ENCODE results near the gene NCKIPSD.
A peak's percentile ranks its signal among the peaks of the same experiment; 100 is the strongest.

Gene NCKIPSD

DNA sequence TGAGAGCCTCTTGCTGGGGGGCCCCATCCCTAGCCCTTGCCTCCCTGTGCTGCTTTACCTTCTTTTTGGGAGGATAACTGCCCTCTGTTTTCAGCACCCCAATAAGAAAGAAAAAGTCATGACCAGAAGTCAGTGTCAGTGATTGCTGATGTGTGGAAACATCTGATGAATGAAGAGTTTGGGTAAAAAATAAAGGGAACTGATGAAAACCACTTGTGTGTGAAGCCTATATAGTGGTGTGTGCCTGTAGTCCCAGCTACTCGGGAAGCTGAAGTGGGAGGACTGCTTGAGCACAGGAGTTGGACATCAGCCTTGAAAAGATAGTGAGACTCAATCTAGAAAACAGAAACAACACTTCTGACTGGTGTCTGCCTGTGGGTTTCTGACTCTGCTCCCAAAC lies 13.2 kb downstream of the NCKIPSD start:
- H3K27me3 ChIP-seq (ENCODE audit: control insufficient read depth, insufficient read depth, low read length): no peaks in the 10 kb centered on the region
- no peaks in the 10 kb centered on the region for H3K4me1 ChIP-seq (ENCODE audit: control insufficient read depth, insufficient read depth, low read length)
- H3K9me3 ChIP-seq (ENCODE audit: control insufficient read depth, insufficient read depth, low read depth, low read length): no peaks in the 10 kb centered on the region
- H3K4me3 ChIP-seq (ENCODE audit: low read depth, low read length): no peak overlapping the region
- no peak overlapping the region for H3K27ac ChIP-seq (ENCODE audit: low read depth, low read length)
- peaks cover 58% of the 10 kb centered on the region for H3K36me3 ChIP-seq (ENCODE audit: control insufficient read depth, insufficient read depth, low read length)
- H3K9ac ChIP-seq (ENCODE audit: low read length): no peak overlapping the region

DNA sequence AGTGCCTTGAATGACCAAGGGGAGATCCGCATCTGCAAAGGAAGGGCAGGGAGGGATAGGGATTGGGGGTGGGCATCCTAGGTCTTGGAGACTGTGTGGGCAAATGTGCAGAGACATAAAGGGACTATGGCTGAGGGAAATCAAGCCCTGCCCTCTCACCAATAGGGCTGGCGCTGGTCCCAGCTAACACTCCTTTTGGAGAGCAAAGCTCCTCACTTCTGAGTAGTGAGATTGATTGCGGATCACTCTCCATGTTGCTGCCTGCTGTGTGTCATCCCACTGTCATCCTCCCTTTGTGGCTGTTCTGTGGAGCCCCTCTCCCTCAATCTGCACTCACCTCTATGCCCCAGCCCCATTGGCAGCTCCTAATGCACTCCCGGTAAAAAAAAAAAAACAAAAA lies 20.8 kb downstream of the NCKIPSD start:
- Histone ChIP-seq H3K4me1 (ENCODE audit: control insufficient read depth, insufficient read depth, low read length) (peaks cover 10% of the 10 kb centered on the region), H3K27ac (ENCODE audit: low read depth, low read length) (no peak overlapping the region), H3K27me3 (ENCODE audit: control insufficient read depth, insufficient read depth, low read length) (peaks cover 3% of the 10 kb centered on the region; the same call in 1 of the 2 replicates), H3K9me3 (ENCODE audit: control insufficient read depth, insufficient read depth, low read depth, low read length) (no peaks in the 10 kb centered on the region), H3K36me3 (ENCODE audit: control insufficient read depth, insufficient read depth, low read length) (peaks cover 18% of the 10 kb centered on the region), H3K9ac (ENCODE audit: low read length) (no peak overlapping the region), H3K4me3 (ENCODE audit: low read depth, low read length) (no peak overlapping the region)

GRCh38 chr3:48664313-48664644 lies 21.4 kb downstream of the NCKIPSD start:
- Histone ChIP-seq H3K9me3 (ENCODE audit: control insufficient read depth, insufficient read depth, low read depth, low read length) (no peaks in the 10 kb centered on the region), H3K27me3 (ENCODE audit: control insufficient read depth, insufficient read depth, low read length) (peaks cover 3% of the 10 kb centered on the region; the same call in 1 of the 2 replicates), H3K4me1 (ENCODE audit: control insufficient read depth, insufficient read depth, low read length) (peaks cover 10% of the 10 kb centered on the region), H3K9ac (ENCODE audit: low read length) (peak overlapping the region; percentile 8), H3K27ac (ENCODE audit: low read depth, low read length) (no peak overlapping the region), H3K36me3 (ENCODE audit: control insufficient read depth, insufficient read depth, low read length) (peaks cover 24% of the 10 kb centered on the region), H3K4me3 (ENCODE audit: low read depth, low read length) (peak overlapping the region; percentile 72)

DNA sequence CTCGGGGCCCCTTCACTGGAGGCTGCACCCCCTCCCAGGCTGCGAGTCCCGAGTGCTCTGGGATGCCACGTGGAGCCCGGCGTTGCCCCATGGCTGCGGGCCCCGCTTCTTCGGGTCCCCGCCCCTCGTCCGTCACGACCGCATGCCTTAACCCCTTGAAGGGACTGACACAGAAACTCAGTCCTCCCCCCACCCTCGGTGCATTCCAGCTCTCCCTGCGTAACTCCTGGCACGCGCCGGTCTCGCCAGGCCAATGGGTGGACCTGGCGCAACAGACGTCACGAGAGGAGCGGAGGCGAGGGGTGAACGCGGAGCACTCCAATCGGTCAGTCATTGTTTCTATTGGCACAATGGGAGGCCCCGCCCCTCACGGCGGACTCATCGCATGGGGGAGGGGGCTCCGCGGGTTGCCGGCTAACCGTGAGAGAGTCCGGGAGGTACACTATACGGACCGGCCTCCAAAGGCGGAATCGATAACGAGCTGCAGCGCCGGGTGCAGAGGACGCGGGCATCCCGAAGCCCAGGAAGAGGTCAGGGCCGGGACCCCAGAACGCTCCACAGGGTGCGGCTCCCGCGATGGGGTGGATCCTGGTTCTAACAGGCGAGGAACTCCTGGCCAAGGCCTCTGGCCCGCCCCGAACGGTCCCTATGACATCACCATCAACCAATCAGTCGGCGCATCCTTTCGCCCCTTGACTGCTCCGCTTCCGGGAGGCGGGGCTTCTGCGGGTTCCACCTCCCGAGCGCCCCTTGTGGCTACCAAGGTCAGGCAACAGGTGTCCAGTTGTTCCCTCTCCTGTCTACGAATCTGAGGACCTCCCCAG lies 22.0 kb downstream of the NCKIPSD start:
- Histone ChIP-seq H3K4me1 (ENCODE audit: control insufficient read depth, insufficient read depth, low read length) (peaks cover 10% of the 10 kb centered on the region), H3K9ac (ENCODE audit: low read length) (peak overlapping the region; percentile 85), H3K36me3 (ENCODE audit: control insufficient read depth, insufficient read depth, low read length) (peaks cover 25% of the 10 kb centered on the region), H3K9me3 (ENCODE audit: control insufficient read depth, insufficient read depth, low read depth, low read length) (no peaks in the 10 kb centered on the region), H3K27ac (ENCODE audit: low read depth, low read length) (peak overlapping the region; percentile 94), H3K4me3 (ENCODE audit: low read depth, low read length) (peak overlapping the region; percentile 72), H3K27me3 (ENCODE audit: control insufficient read depth, insufficient read depth, low read length) (peaks cover 3% of the 10 kb centered on the region; the same call in 1 of the 2 replicates)

GRCh38 chr3:48662753-48663488 lies 22.8 kb downstream of the NCKIPSD start, which contains the start of gene CELSR3:
TSS of gene CELSR3 (minus strand) at chr3:48662886. CDS start at chr3:48662634, 252 bp downstream.
- Histone ChIP-seq H3K4me1 (ENCODE audit: control insufficient read depth, insufficient read depth, low read length) (peaks cover 10% of the 10 kb centered on the region), H3K9me3 (ENCODE audit: control insufficient read depth, insufficient read depth, low read depth, low read length) (no peaks in the 10 kb centered on the region), H3K27ac (ENCODE audit: low read depth, low read length) (peak within 1 kb of the TSS; percentile 94), H3K9ac (ENCODE audit: low read length) (peak within 1 kb of the TSS; percentile 85), H3K36me3 (ENCODE audit: control insufficient read depth, insufficient read depth, low read length) (peaks cover 21% of the 10 kb centered on the region), H3K27me3 (ENCODE audit: control insufficient read depth, insufficient read depth, low read length) (peaks cover 3% of the 10 kb centered on the region; the same call in 1 of the 2 replicates), H3K4me3 (ENCODE audit: low read depth, low read length) (peak within 1 kb of the TSS; percentile 72)

GRCh38 chr3:48662145-48662752 lies 23.5 kb downstream of the NCKIPSD start:
- H3K4me1 ChIP-seq (ENCODE audit: control insufficient read depth, insufficient read depth, low read length): peaks cover 10% of the 10 kb centered on the region
- H3K36me3 ChIP-seq (ENCODE audit: control insufficient read depth, insufficient read depth, low read length): peaks cover 21% of the 10 kb centered on the region
- peak overlapping the region; percentile 3 for H3K9ac ChIP-seq (ENCODE audit: low read length)
- peak overlapping the region; percentile 72 for H3K4me3 ChIP-seq (ENCODE audit: low read depth, low read length)
- no peak overlapping the region for H3K27ac ChIP-seq (ENCODE audit: low read depth, low read length)
- peaks cover 3% of the 10 kb centered on the region; the same call in 1 of the 2 replicates for H3K27me3 ChIP-seq (ENCODE audit: control insufficient read depth, insufficient read depth, low read length)
- no peaks in the 10 kb centered on the region for H3K9me3 ChIP-seq (ENCODE audit: control insufficient read depth, insufficient read depth, low read depth, low read length)

GRCh38 chr3:48661501-48662144 lies 24.1 kb downstream of the NCKIPSD start:
- H3K36me3 ChIP-seq (ENCODE audit: control insufficient read depth, insufficient read depth, low read length): peaks cover 24% of the 10 kb centered on the region
- peaks cover 3% of the 10 kb centered on the region; the same call in 1 of the 2 replicates for H3K27me3 ChIP-seq (ENCODE audit: control insufficient read depth, insufficient read depth, low read length)
- peaks cover 16% of the 10 kb centered on the region for H3K4me1 ChIP-seq (ENCODE audit: control insufficient read depth, insufficient read depth, low read length)
- peak overlapping the region; percentile 72 for H3K4me3 ChIP-seq (ENCODE audit: low read depth, low read length)
- no peak overlapping the region for H3K27ac ChIP-seq (ENCODE audit: low read depth, low read length)
- peak overlapping the region; percentile 3 for H3K9ac ChIP-seq (ENCODE audit: low read length)
- no peaks in the 10 kb centered on the region for H3K9me3 ChIP-seq (ENCODE audit: control insufficient read depth, insufficient read depth, low read depth, low read length)

- H3K4me1 ChIP-seq (ENCODE audit: control insufficient read depth, insufficient read depth, low read length): peaks cover 17% of the 10 kb centered on the region
- peak overlapping the region; percentile 72 for H3K4me3 ChIP-seq (ENCODE audit: low read depth, low read length)
- no peak overlapping the region for H3K27ac ChIP-seq (ENCODE audit: low read depth, low read length)
- peaks cover 3% of the 10 kb centered on the region; the same call in 1 of the 2 replicates for H3K27me3 ChIP-seq (ENCODE audit: control insufficient read depth, insufficient read depth, low read length)
- H3K9ac ChIP-seq (ENCODE audit: low read length): no peak overlapping the region
- H3K9me3 ChIP-seq (ENCODE audit: control insufficient read depth, insufficient read depth, low read depth, low read length): no peaks in the 10 kb centered on the region
- H3K36me3 ChIP-seq (ENCODE audit: control insufficient read depth, insufficient read depth, low read length): peaks cover 24% of the 10 kb centered on the region
Measured at GRCh38 chr3:48660800-48661400, 24.8 kb downstream of the NCKIPSD start.

DNA sequence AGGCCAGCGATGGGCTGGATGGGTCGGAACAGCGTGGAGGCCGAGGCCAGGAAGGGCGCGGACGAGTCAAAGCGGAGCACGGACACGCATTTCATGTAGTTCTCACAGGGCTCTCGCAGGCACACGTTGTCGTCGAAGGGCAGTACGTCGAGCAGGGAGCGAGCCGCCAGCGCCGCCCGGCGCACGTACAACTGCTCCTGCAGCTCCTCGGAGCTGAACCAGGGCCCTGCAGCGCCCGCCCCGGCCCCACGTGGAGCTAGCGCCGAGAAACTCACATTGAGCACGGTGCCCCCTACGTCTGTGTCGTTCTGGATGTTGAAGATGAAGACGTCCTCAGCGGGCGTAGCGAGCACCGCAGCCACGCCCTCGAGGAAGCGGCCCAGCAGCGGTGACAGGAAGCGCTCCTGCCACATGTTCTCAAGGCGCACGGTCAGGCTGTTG lies 28.9 kb downstream of the NCKIPSD start:
- Histone ChIP-seq H3K4me3 (ENCODE audit: low read depth, low read length) (peak overlapping the region; percentile 62), H3K4me1 (ENCODE audit: control insufficient read depth, insufficient read depth, low read length) (peaks cover 11% of the 10 kb centered on the region), H3K27me3 (ENCODE audit: control insufficient read depth, insufficient read depth, low read length) (peaks cover 10% of the 10 kb centered on the region; the same call in 1 of the 2 replicates), H3K9me3 (ENCODE audit: control insufficient read depth, insufficient read depth, low read depth, low read length) (no peaks in the 10 kb centered on the region), H3K36me3 (ENCODE audit: control insufficient read depth, insufficient read depth, low read length) (peaks cover 50% of the 10 kb centered on the region), H3K27ac (ENCODE audit: low read depth, low read length) (no peak overlapping the region), H3K9ac (ENCODE audit: low read length) (no peak overlapping the region)
